SH-SY5Y (cell line): ENCODE data around the gene HDAC6.

Source experiments
- GATA2 ChIP-seq: IDR thresholded peaks from 2 replicates; pipeline ENCODE4 v1.6.1; 2011; ENCODE audit warnings: mild to moderate bottlenecking, low read depth, low read length
- GATA3 ChIP-seq: IDR thresholded peaks from 2 replicates; pipeline ENCODE4 v1.6.1; 2011; ENCODE audit warnings: low read depth, mild to moderate bottlenecking, low read length, moderate library complexity

DNA sequence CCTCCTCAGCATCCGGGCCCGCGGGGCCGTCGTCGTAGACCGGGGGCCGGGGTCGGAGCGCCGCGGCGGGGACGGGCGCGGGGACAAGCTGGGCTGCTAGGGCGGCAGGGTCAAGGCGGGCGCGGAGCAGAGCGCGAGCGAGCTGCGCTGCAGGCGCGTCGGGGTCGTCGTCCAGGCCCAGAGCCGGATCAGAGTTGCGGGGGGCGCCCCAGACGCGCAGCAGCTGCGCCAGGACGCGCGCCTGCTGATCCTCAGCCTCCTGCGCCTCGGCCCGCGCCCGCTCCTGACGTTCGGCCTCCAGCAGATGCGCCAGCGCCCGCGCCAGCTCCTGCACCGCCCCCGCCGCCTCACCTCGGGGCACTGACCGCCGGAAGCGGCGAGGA lies 30.0 kb downstream of the HDAC6 start:
- no peak for TF ChIP-seq GATA3
- TF ChIP-seq GATA2, result no peak
